Stomach (tissue), 4 donors: Measurements from ENCODE around the gene PPP1R9B.

Experiments
- CTCF ChIP-seq, 7 experiments: fragments of 450-650 bp in 4 of 7; fragments of 200-600 bp in 3 of 7; sonication (generic) in 3 of 7; IDR thresholded peaks; one replicate each; pipeline ENCODE4 v1.5.1; 2016 to 2019; ENCODE audit warnings: antibody characterized with exemption in 7 of 7, control low read depth in 2 of 7, mild to moderate bottlenecking in 1 of 7
- POLR2A ChIP-seq, 4 donors: fragments of 450-650 bp; IDR thresholded peaks; one replicate each; pipeline ENCODE4 v1.6.1; 2016; ENCODE audit warnings: antibody characterized with exemption in 4 of 4, control low read depth in 2 of 4, mild to moderate bottlenecking in 1 of 4, moderate library complexity in 1 of 4
- POLR2AphosphoS5 ChIP-seq, 3 donors: sonication (generic); formaldehyde crosslinking; IDR thresholded peaks; one replicate each; pipeline ENCODE4 v1.6.1; 2016; ENCODE audit warnings: antibody characterized with exemption in 3 of 3

GRCh38 chr17:50148226-50149090 is 2.0 kb downstream of the PPP1R9B start:
- TF ChIP-seq POLR2A (IDR thresholded peaks at IDR 0.05) (no peak), POLR2AphosphoS5 (IDR thresholded peaks at IDR 0.05) (peak in 1 of 3 donors; percentile 18), CTCF (IDR thresholded peaks at IDR 0.05) (no peak)
